GM12878 (cell line): ENCODE results near the gene TRABD. TPM values are rescaled to one million over a fixed set of nuclear protein-coding genes. Genes with fewer than 3 reads are reported as not detected.

Source experiments
- ATAC-seq: fragments of 200-7000 bp; cut with Tn5 transposase; 3 replicates; pipeline ENCODE4 v1.9.1; 2020; ENCODE audit warnings: mild to moderate bottlenecking, moderate library complexity
- BruUV-seq: library from RNA; stranded (reverse); fragments of 400-500 nt; replicated peaks from 2 replicates; lab custom pipeline; 2021; lab: Mats Ljungman, UMichigan
- CTCF ChIA-PET: fragments of 300-600 bp; sonication (Branson Sonifier 250); formaldehyde crosslinking; extraction: SDS; loops from one replicate; lab custom pipeline; 2021; ENCODE audit warnings: inconsistent platforms; lab: Yijun Ruan, JAX
- POLR2A ChIA-PET: fragments of 350-600 bp; formaldehyde crosslinking; extraction: SDS; loops from one replicate; lab custom pipeline; 2021; ENCODE audit warnings: inconsistent platforms; lab: Charles Lee
- RAD21 ChIA-PET: fragments of 300-600 bp; sonication (Branson Sonifier 250); formaldehyde crosslinking; loops from one replicate; lab custom pipeline; 2023; ENCODE audit warnings: antibody characterized with exemption; ENCODE audit not compliant: unreplicated experiment; lab: Charles Lee
- SMC1A ChIA-PET: fragments of 300-600 bp; sonication (Branson Sonifier 250); formaldehyde crosslinking; loops from one replicate; lab custom pipeline; 2023; ENCODE audit not compliant: unreplicated experiment, uncharacterized antibody; lab: Charles Lee
- DNase-seq: peaks from one replicate; pipeline ENCODE4 v3.0.0-alpha.2; 2011; ENCODE audit warnings: low read depth, low spot score
- FAIRE-seq: peaks from 3 replicates; lab custom pipeline; 2011; peaks lifted over from hg19 to GRCh38; lab: Jason Lieb, UNC
- H2AFZ ChIP-seq: 2 replicates; pipeline ENCODE4 v1.6.0; 2011; ENCODE audit warnings: low read depth, low read length, control low read depth; ENCODE audit not compliant: control insufficient read depth
- H3K27ac ChIP-seq: 2 replicates; pipeline ENCODE4 v1.5.1; 2011; ENCODE audit warnings: control low read depth; ENCODE audit not compliant: control insufficient read depth, insufficient read depth
- H3K27me3 ChIP-seq, 2 experiments: replicated peaks in 1 of 2; 2 replicates each; pipeline versions ENCODE4 v1.6.0 to v1.6.1; 2011; ENCODE audit warnings: low read length in 1 of 2; ENCODE audit not compliant: control insufficient read depth in 2 of 2, insufficient read depth in 2 of 2
- H3K36me3 ChIP-seq, 2 experiments: 2 replicates each; pipeline ENCODE4 v1.5.1; 2011; ENCODE audit warnings: low read length in 1 of 2; ENCODE audit not compliant: control insufficient read depth in 2 of 2, insufficient read depth in 2 of 2
- H3K4me1 ChIP-seq: 2 replicates; pipeline ENCODE4 v1.6.1; 2011; ENCODE audit warnings: mild to moderate bottlenecking, low read length, moderate library complexity, mixed read lengths; ENCODE audit not compliant: control insufficient read depth, insufficient read depth
- H3K4me2 ChIP-seq: 2 replicates; pipeline ENCODE4 v1.6.0; 2011; ENCODE audit warnings: control low read depth; ENCODE audit not compliant: control insufficient read depth, insufficient read depth
- H3K4me3 ChIP-seq: fragments of 200-600 bp; sonication (generic); 2 replicates; pipeline ENCODE4 v1.5.1; 2016
- H3K79me2 ChIP-seq: 2 replicates; pipeline ENCODE4 v1.6.0; 2011; ENCODE audit warnings: low read length; ENCODE audit not compliant: control insufficient read depth, insufficient read depth
- H3K9ac ChIP-seq: 2 replicates; pipeline ENCODE4 v1.8.0; 2011; ENCODE audit warnings: low read length, control low read depth, mixed read lengths; ENCODE audit not compliant: control insufficient read depth, insufficient read depth
- H3K9me3 ChIP-seq: replicated peaks from 3 replicates; pipeline ENCODE4 v1.5.1; 2011; ENCODE audit warnings: mild to moderate bottlenecking, low read length; ENCODE audit not compliant: control insufficient read depth, insufficient read depth
- H4K20me1 ChIP-seq: 2 replicates; pipeline ENCODE4 v1.6.0; 2011; ENCODE audit not compliant: control insufficient read depth, insufficient read depth
- CREM ChIP-seq: IDR thresholded peaks from 2 replicates; pipeline ENCODE4 v1.6.1; 2014; ENCODE audit warnings: antibody characterized with exemption, low read depth
- ESRRA ChIP-seq: IDR thresholded peaks from 2 replicates; pipeline ENCODE4 v1.6.1; 2012; ENCODE audit warnings: mild to moderate bottlenecking, low read length, improper control_type of control experiment
- JUNB ChIP-seq: IDR thresholded peaks from 2 replicates; pipeline ENCODE4 v1.6.1; 2016; ENCODE audit warnings: antibody characterized with exemption, mild to moderate bottlenecking
- POLR2A ChIP-seq: IDR thresholded peaks from 2 replicates; pipeline ENCODE4 v1.6.1; 2011; ENCODE audit warnings: low read depth, mild to moderate bottlenecking, low read length
- RB1 ChIP-seq: fragments of 450-650 bp; formaldehyde crosslinking; IDR thresholded peaks from 2 replicates; pipeline ENCODE4 v1.6.1; 2017; ENCODE audit warnings: mild to moderate bottlenecking, borderline replicate concordance
- SMARCA5 ChIP-seq: fragments of 450-650 bp; IDR thresholded peaks from 2 replicates; pipeline ENCODE4 v1.6.1; 2017; ENCODE audit warnings: mild to moderate bottlenecking
- SMC3 ChIP-seq: IDR thresholded peaks from 2 replicates; pipeline ENCODE4 v1.6.1; 2011; ENCODE audit warnings: low read length, improper control_type of control experiment, borderline replicate concordance
- TAF1 ChIP-seq: IDR thresholded peaks from 2 replicates; pipeline ENCODE4 v1.6.1; 2011; ENCODE audit warnings: mild to moderate bottlenecking, low read depth, low read length, borderline replicate concordance
- TCF12 ChIP-seq: IDR thresholded peaks from 2 replicates; pipeline ENCODE4 v1.6.1; 2011; ENCODE audit warnings: low read depth, mild to moderate bottlenecking, low read length
- TCF3 ChIP-seq: IDR thresholded peaks from 2 replicates; pipeline ENCODE4 v1.6.1; 2012; ENCODE audit warnings: low read depth, mild to moderate bottlenecking, low read length, borderline replicate concordance; ENCODE audit not compliant: insufficient read depth
- YY1 ChIP-seq: IDR thresholded peaks from 2 replicates; pipeline ENCODE4 v1.6.1; 2011; ENCODE audit warnings: low read depth, mild to moderate bottlenecking, low read length
- ZNF217 ChIP-seq: fragments of 450-650 bp; IDR thresholded peaks from 2 replicates; pipeline ENCODE4 v1.6.1; 2017; ENCODE audit warnings: antibody characterized with exemption, mild to moderate bottlenecking
- WGBS: methylation state at CpG from one replicate; pipeline ENCODE4 v1.1.6; 2016; ENCODE audit warnings: low lambda C conversion rate; ENCODE audit not compliant: insufficient replicate concordance, insufficient coverage; ENCODE audit errors: missing lambda C conversion rate; 5-methylcytosine and 5-hydroxymethylcytosine counted together
- in situ Hi-C: fragments of 300-500 bp; cut with MboI; formaldehyde crosslinking; loops from 9 replicates; pipeline ENCODE4 v1.14.3; 2018; ENCODE audit warnings: mixed read lengths
- intact Hi-C: fragments of 100-400 bp; cut with micrococcal nuclease; formaldehyde crosslinking; loops from one replicate; pipeline ENCODE4 v1.14.2; 2022; ENCODE audit not compliant: unreplicated experiment
- polyA plus RNA-seq, 11 experiments: library from polyadenylated mRNA; depleted of rRNA in 4 of 11; unstranded in 6 of 11; stranded (reverse) in 5 of 11; fragments of >200 nt; fragmentation: Nextera tagmentation in 4 of 11; fragmentation: Illumina TruSeq in 1 of 11; extraction: Ambion mirVana in 4 of 11; extraction: Trizol in 1 of 11; gene quantifications; 1 replicate in 1 of 11; 2 replicates in 10 of 11; pipeline versions ENCODE4 v1.2.1 to v1.2.3, GENCODE V29; 2011 to 2016; ENCODE audit warnings: inconsistent platforms in 2 of 11, missing spikeins in 2 of 11, low read depth in 1 of 11
- total RNA-seq, 4 experiments: library from RNA; depleted of rRNA in 3 of 4; stranded (reverse); fragments of >200 nt in 3 of 4; fragmentation: Illumina TruSeq in 1 of 4; extraction: Trizol in 1 of 4; gene quantifications; 2 replicates each; pipeline versions ENCODE4 v1.2.1 to v1.2.3, GENCODE V29; 2013 to 2021
- TF ChIP-seq, protein P1 (sequence below), 3 experiments: IDR thresholded peaks in 2 of 3; conservative IDR thresholded peaks in 1 of 3; 2 replicates each; pipeline ENCODE4 v1.5.1; 2011; ENCODE audit warnings: low read depth in 3 of 3, low read length in 3 of 3, mild to moderate bottlenecking in 3 of 3, control low read depth in 2 of 3, moderate library complexity in 2 of 3, inconsistent platforms in 1 of 3, mixed read lengths in 1 of 3; ENCODE audit not compliant: control insufficient read depth in 2 of 3, insufficient read depth in 1 of 3; ENCODE audit errors: extremely low read depth in 1 of 3
- TF ChIP-seq, protein P2 (sequence below): IDR thresholded peaks from 2 replicates; pipeline ENCODE4 v1.6.1; 2011; ENCODE audit warnings: borderline replicate concordance, low read depth, mild to moderate bottlenecking, moderate library complexity, low read length; ENCODE audit not compliant: insufficient read depth, poor library complexity, severe bottlenecking
- TF ChIP-seq, protein P3 (sequence below): fragments of 450-650 bp; IDR thresholded peaks from 2 replicates; pipeline ENCODE4 v1.6.1; 2017; ENCODE audit warnings: borderline replicate concordance

Gene TRABD
- total and polyA plus RNA-seq, 10 of the 15 experiments (the other 5 are each of a cell fraction or from before 2014, with no cell fraction given) = 0.43 to 116 (median 58.1) TPM

DNA sequence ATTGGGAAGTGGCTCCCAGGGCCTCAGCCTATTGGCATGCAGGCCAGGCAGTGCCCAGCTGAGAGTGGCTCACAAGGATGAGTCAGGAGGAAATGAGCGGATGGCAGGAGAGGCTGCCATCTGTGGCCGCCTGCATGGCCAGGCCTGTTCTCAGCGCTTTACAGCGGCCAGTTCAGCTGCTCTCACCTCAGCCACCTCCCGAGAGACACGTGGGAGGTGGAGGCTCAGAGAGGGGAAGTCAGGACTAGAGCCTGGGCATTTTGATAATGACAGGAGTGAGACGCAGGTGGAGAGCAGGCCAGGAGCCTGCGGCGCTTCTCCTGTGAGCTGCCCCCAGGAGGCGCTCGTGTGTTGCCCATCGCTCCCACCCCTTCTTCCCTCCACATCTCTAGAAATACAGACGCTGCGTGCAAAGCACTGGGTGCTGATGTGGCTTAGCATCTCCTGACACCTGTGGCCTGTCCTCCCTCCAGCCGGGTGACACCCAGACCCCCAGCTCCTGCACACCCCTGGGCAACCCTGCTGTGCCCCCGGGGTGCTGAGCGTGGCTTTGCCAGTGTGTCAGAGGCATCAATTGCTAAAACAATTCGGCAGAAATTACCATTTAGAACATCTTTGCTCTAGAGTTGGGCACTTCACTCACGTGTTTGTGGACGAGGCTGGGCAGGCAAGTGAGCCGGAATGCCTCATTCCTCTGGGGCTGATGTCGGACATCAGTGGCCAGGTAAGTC is 36.6 kb upstream of the TRABD start (continued):
- TF ChIP-seq, protein P1, sequence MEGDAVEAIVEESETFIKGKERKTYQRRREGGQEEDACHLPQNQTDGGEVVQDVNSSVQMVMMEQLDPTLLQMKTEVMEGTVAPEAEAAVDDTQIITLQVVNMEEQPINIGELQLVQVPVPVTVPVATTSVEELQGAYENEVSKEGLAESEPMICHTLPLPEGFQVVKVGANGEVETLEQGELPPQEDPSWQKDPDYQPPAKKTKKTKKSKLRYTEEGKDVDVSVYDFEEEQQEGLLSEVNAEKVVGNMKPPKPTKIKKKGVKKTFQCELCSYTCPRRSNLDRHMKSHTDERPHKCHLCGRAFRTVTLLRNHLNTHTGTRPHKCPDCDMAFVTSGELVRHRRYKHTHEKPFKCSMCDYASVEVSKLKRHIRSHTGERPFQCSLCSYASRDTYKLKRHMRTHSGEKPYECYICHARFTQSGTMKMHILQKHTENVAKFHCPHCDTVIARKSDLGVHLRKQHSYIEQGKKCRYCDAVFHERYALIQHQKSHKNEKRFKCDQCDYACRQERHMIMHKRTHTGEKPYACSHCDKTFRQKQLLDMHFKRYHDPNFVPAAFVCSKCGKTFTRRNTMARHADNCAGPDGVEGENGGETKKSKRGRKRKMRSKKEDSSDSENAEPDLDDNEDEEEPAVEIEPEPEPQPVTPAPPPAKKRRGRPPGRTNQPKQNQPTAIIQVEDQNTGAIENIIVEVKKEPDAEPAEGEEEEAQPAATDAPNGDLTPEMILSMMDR (IDR thresholded peaks at IDR 0.05 in 2 of 3, conservative IDR thresholded peaks at IDR 0.05 in 1 of 3; ENCODE audit: control insufficient read depth in 2 of 3, extremely low read depth in 1 of 3, insufficient read depth in 1 of 3, low read depth in 3 of 3, low read length in 3 of 3) = peak; percentile 94 to 98 (median 97)
- TF ChIP-seq TCF3 = 0 out of 2 replicates have a peak, but pooled peaks have one; percentile 14
- TF ChIP-seq YY1 = peak; percentile 65
- peak; percentile 51; the same call in 1 of the 2 replicates for TF ChIP-seq TCF12

DNA sequence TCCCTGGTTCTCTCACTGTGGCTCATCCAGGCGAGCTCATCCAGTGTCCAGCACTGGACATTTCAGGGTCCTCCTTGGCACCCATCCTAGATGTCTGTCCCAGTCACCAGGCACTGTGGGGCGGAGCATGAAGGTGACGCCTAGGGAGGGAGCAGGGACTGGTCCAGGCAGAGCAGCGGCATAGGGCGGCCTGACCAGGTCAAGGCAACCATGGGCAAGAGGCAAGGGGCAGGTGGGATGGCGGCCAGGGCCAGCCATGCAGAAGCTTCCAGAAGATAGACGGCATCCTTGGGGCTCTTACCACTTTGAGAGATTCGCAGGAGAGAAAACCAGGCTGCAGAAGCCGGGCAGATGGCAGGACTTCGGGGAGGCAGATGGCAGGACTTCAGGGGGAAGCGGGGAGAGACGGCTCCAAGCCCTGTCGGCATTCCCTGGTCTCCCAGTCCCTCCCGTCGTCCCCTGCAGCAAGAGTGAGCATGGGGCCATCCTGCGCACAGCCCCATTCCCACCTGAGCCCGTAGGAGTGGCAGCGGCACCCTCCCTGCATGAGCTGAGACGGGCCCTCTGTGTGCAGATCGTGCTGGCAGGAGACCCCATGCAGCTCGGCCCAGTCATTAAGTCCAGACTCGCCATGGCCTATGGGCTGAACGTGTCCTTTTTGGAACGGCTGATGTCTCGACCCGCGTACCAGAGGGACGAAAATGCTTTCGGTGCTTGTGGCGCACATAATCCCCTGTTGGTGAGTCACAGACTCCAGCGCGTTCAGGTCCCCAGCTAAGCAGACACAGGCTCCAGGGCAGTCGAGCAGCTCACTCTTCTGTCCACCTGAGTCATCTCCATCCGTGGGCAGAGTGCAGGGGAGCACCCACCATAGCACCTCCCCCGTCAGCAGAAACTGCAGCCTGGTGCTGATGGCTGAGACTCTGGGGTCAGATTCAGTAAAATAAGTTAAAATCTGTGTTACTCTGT is 35.3 kb upstream of the TRABD start:
- H3K36me3 ChIP-seq = no peaks in the 10 kb centered on the region
- no peak overlapping the region for H3K9ac ChIP-seq
- POLR2A ChIA-PET = no interaction called here
- H3K79me2 ChIP-seq = no peaks in the 10 kb centered on the region
- RAD21 ChIA-PET = interaction anchor here (1.0 to 1.1 kb wide), 2 partner anchors 58 to 63 kb away, joined by 3 to 4 read pairs; no protein-coding TSS in a partner anchor
- WGBS = 55% methylated on average over 35 of the region's 35 CpGs
- no peak overlapping the region for H3K27ac ChIP-seq
- CTCF ChIA-PET = interaction anchor here (0.6 to 2.4 kb wide), 6 partner anchors 36 to 471 kb away, joined by 3 to 13 read pairs (median 3); no protein-coding TSS in a partner anchor
- no peak overlapping the region for H3K4me2 ChIP-seq
- no peak overlapping the region for H2AFZ ChIP-seq
- no peaks in the 10 kb centered on the region for H3K4me1 ChIP-seq
- H3K9me3 ChIP-seq = no peaks in the 10 kb centered on the region
- DNase-seq (no peak), ATAC-seq (no peak), FAIRE-seq (no peak)
- no peaks in the 10 kb centered on the region; a peak in 2 of 4 replicates for H3K27me3 ChIP-seq
- no peak overlapping the region for H3K4me3 ChIP-seq
- in situ Hi-C loops (no loop called here), intact Hi-C loops (no loop called here)
- no peaks in the 10 kb centered on the region for H4K20me1 ChIP-seq
- BruUV-seq = no TSS peak
- SMC1A ChIA-PET = no interaction called here
- TF ChIP-seq SMC3 (no peak), SMARCA5 (no peak), POLR2A (no peak), TCF3 (no peak), ESRRA (no peak), JUNB (no peak), ZNF217 (no peak), CREM (no peak), TAF1 (no peak), RB1 (no peak)
- TF ChIP-seq, protein P2, sequence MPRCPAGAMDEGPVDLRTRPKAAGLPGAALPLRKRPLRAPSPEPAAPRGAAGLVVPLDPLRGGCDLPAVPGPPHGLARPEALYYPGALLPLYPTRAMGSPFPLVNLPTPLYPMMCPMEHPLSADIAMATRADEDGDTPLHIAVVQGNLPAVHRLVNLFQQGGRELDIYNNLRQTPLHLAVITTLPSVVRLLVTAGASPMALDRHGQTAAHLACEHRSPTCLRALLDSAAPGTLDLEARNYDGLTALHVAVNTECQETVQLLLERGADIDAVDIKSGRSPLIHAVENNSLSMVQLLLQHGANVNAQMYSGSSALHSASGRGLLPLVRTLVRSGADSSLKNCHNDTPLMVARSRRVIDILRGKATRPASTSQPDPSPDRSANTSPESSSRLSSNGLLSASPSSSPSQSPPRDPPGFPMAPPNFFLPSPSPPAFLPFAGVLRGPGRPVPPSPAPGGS = no peak
- TF ChIP-seq, protein P3, sequence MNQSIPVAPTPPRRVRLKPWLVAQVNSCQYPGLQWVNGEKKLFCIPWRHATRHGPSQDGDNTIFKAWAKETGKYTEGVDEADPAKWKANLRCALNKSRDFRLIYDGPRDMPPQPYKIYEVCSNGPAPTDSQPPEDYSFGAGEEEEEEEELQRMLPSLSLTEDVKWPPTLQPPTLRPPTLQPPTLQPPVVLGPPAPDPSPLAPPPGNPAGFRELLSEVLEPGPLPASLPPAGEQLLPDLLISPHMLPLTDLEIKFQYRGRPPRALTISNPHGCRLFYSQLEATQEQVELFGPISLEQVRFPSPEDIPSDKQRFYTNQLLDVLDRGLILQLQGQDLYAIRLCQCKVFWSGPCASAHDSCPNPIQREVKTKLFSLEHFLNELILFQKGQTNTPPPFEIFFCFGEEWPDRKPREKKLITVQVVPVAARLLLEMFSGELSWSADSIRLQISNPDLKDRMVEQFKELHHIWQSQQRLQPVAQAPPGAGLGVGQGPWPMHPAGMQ = no peak
